HEK293T (cell line): ENCODE data around the gene BMPER.

ENCODE experiments used
- BHLHE40 ChIP-seq: fragments of 450-650 bp; IDR thresholded peaks from 2 replicates; pipeline ENCODE4 v1.6.1; 2016; ENCODE audit warnings: mild to moderate bottlenecking, moderate library complexity, borderline replicate concordance
- CTBP1 ChIP-seq: fragments of 450-650 bp; IDR thresholded peaks from 2 replicates; pipeline ENCODE4 v1.6.1; 2016; ENCODE audit warnings: borderline replicate concordance
- ELF4 ChIP-seq: fragments of 450-650 bp; IDR thresholded peaks from 2 replicates; pipeline ENCODE4 v1.6.1; 2017; ENCODE audit warnings: antibody characterized with exemption
- FOXA1 ChIP-seq: fragments of 450-650 bp; IDR thresholded peaks from 2 replicates; pipeline ENCODE4 v1.6.1; 2016; ENCODE audit warnings: mild to moderate bottlenecking
- FOXK2 ChIP-seq: fragments of 450-650 bp; IDR thresholded peaks from 2 replicates; pipeline ENCODE4 v1.6.1; 2016; ENCODE audit warnings: mild to moderate bottlenecking
- FOXM1 ChIP-seq: fragments of 450-650 bp; IDR thresholded peaks from 2 replicates; pipeline ENCODE4 v1.6.1; 2017; ENCODE audit warnings: mild to moderate bottlenecking, borderline replicate concordance
- HDGF ChIP-seq: fragments of 450-650 bp; IDR thresholded peaks from 2 replicates; pipeline ENCODE4 v1.6.1; 2017; ENCODE audit warnings: antibody characterized with exemption, borderline replicate concordance
- L3MBTL2 ChIP-seq: fragments of 450-650 bp; conservative IDR thresholded peaks from 2 replicates; pipeline ENCODE4 v1.6.1; 2016; ENCODE audit warnings: mild to moderate bottlenecking
- NFRKB ChIP-seq: fragments of 450-650 bp; IDR thresholded peaks from 2 replicates; pipeline ENCODE4 v1.6.1; 2016; ENCODE audit warnings: mild to moderate bottlenecking, moderate library complexity
- SP1 ChIP-seq: fragments of 450-650 bp; IDR thresholded peaks from 2 replicates; pipeline ENCODE4 v1.6.1; 2017
- SUZ12 ChIP-seq: fragments of 450-650 bp; IDR thresholded peaks from 2 replicates; pipeline ENCODE4 v1.6.1; 2016; ENCODE audit warnings: mild to moderate bottlenecking
- TARDBP ChIP-seq: fragments of 450-650 bp; IDR thresholded peaks from 2 replicates; pipeline ENCODE4 v1.6.1; 2016

- TF ChIP-seq SUZ12, result no peak
- no peak for TF ChIP-seq L3MBTL2
- no peak for TF ChIP-seq HDGF
- no peak for TF ChIP-seq FOXK2
- no peak for TF ChIP-seq ELF4
- no peak for TF ChIP-seq NFRKB
- no peak for TF ChIP-seq SP1
- TF ChIP-seq BHLHE40, result no peak
- TF ChIP-seq FOXM1, result no peak
- TF ChIP-seq TARDBP, result no peak
- no peak for TF ChIP-seq CTBP1
- TF ChIP-seq FOXA1, result no peak
Observed at GRCh38 chr7:34162027-34162565, 256.8 kb downstream of the BMPER start.
